ENCODE data around the gene PDE4D. TPM values are rescaled to one million over a fixed set of nuclear protein-coding genes. Genes with fewer than 3 reads are reported as not detected.

PDE4D gene
- total RNA-seq, 2 experiments from 2014 or later: 75.5 to 80.7 TPM

GRCh38 chr5:59198365-59198764 lies 695.2 kb downstream of the PDE4D start:
- DNase-seq (no peak), ATAC-seq (no peak)
- no peak overlapping the region for H3K4me3 Mint-ChIP-seq
- intact Hi-C loops (cut with micrococcal nuclease): no loop called here
- H3K36me3 Mint-ChIP-seq (ENCODE audit: low read depth): no peaks in the 10 kb centered on the region
- H3K27me3 Mint-ChIP-seq: peaks cover 1% of the 10 kb centered on the region
- no peaks in the 10 kb centered on the region for H3K9me3 Mint-ChIP-seq
- CTCF ChIA-PET: interaction anchor here (1.0 to 1.3 kb wide), 2 partner anchors 10 to 312 kb away, joined by 3 to 5 read pairs; no protein-coding TSS in a partner anchor
- TF ChIP-seq CTCF (IDR thresholded peaks at IDR 0.05): no peak
- no peak overlapping the region for H3K27ac Mint-ChIP-seq
- peaks cover 2% of the 10 kb centered on the region for H3K4me1 Mint-ChIP-seq (ENCODE audit: low read depth)
- POLR2A ChIA-PET: no interaction called here

- no peaks in the 10 kb centered on the region for H3K9me3 Mint-ChIP-seq
- H3K4me1 Mint-ChIP-seq (ENCODE audit: low read depth): peaks cover 2% of the 10 kb centered on the region
- ATAC-seq (no peak), DNase-seq (no peak)
- CTCF ChIA-PET: interaction anchor here (1.0 to 1.8 kb wide), 3 partner anchors 9 to 311 kb away, joined by 3 to 5 read pairs (median 4); no protein-coding TSS in a partner anchor
- no peak overlapping the region for H3K4me3 Mint-ChIP-seq
- TF ChIP-seq CTCF (IDR thresholded peaks at IDR 0.05): no peak
- H3K36me3 Mint-ChIP-seq (ENCODE audit: low read depth): no peaks in the 10 kb centered on the region
- intact Hi-C loops (cut with micrococcal nuclease): no loop called here
- no peak overlapping the region for H3K27ac Mint-ChIP-seq
- H3K27me3 Mint-ChIP-seq: peaks cover 1% of the 10 kb centered on the region
- POLR2A ChIA-PET: no interaction called here
Measured at GRCh38 chr5:59197911-59198310, 695.6 kb downstream of the PDE4D start.

DNA sequence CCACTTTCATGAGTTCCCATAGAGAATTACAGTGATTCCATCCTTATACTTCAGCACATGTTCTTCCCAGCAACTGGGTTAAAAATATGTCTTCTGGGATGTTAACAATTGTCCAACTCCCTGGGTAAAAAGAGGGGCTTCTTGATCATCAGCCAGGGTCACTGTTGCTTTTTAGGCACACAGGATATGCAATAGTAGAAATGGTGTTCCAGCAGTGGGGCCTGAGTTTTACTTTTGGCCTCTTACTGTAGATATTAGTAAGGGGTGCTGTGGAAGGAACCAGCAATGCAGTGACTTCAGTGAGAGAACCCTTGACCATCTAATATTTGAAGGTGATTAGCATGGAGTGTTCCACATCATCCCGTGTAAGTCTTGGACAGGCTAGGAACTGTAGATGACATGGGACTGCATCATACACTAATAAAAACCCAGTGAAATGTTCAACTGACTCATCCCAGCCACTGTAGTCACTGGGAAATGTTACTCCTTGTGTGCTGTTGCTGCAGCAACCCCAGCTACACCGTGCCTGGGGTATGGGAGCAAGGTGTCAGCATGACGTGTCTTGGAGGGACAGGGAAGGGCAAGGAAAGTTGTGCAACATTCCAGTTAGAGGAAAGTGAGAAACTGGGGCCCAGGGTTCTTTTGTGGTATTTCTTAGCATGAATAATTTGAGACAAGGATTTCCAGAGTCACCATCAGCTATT lies 699.8 kb downstream of the PDE4D start:
- intact Hi-C loops (cut with micrococcal nuclease): no loop called here
- Mint-ChIP-seq H3K27ac (no peak overlapping the region), H3K9me3 (no peaks in the 10 kb centered on the region), H3K4me3 (no peak overlapping the region), H3K4me1 (ENCODE audit: low read depth) (peaks cover 2% of the 10 kb centered on the region), H3K36me3 (ENCODE audit: low read depth) (no peaks in the 10 kb centered on the region), H3K27me3 (peaks cover 7% of the 10 kb centered on the region)
- no peak for TF ChIP-seq CTCF (IDR thresholded peaks at IDR 0.05)
- CTCF ChIA-PET: interaction anchor here (2.6 to 4.2 kb wide), 2 partner anchors 20 to 187 kb away, joined by 7 to 20 read pairs; no protein-coding TSS in a partner anchor
- POLR2A ChIA-PET: no interaction called here
- no peak for ATAC-seq
- no peak for DNase-seq

- TF ChIP-seq CTCF (IDR thresholded peaks at IDR 0.05): no peak
- Mint-ChIP-seq H3K9me3 (no peaks in the 10 kb centered on the region), H3K27ac (no peak overlapping the region), H3K4me1 (ENCODE audit: low read depth) (peaks cover 3% of the 10 kb centered on the region), H3K4me3 (no peak overlapping the region), H3K27me3 (peaks cover 8% of the 10 kb centered on the region), H3K36me3 (ENCODE audit: low read depth) (no peaks in the 10 kb centered on the region)
- intact Hi-C loops (cut with micrococcal nuclease): no loop called here
- ChIA-PET POLR2A (no interaction called here), CTCF (interaction anchor here (0.6 to 9.9 kb wide), 9 partner anchors 16 to 482 kb away, joined by 3 to 129 read pairs (median 6); no protein-coding TSS in a partner anchor)
- no peak for DNase-seq
- ATAC-seq: no peak
Measured at GRCh38 chr5:59190746-59191145, 702.8 kb downstream of the PDE4D start.
